D341Med (cell line): ENCODE data around the gene RBMS1.
"Not testable (repeated sequence)": the region's sequence is repeated elsewhere in the genome, so short reads cannot be mapped to it uniquely, and the experiment has no call there.

Source experiments
- DNase-seq: peaks from one replicate; pipeline ENCODE4 v3.0.0; 2012; ENCODE audit warnings: low spot score

Gene RBMS1

GRCh38 chr2:160502478-160502877 lies 8.9 kb upstream of the RBMS1 start:
- DNase-seq = no peak

- no peak for DNase-seq
Measured at GRCh38 chr2:160501370-160501769, 7.8 kb upstream of the RBMS1 start.

- DNase-seq = no peak
Measured at GRCh38 chr2:160499865-160500264, 6.3 kb upstream of the RBMS1 start.

- no peak for DNase-seq
Measured at GRCh38 chr2:160498137-160498536, 4.5 kb upstream of the RBMS1 start.

GRCh38 chr2:160494201-160494644 lies 616 bp upstream of the RBMS1 start:
- no peak for DNase-seq

GRCh38 chr2:160492401-160493226 lies 993 bp downstream of the RBMS1 start:
- DNase-seq = peak; percentile 68

GRCh38 chr2:160491911-160492371 lies 1.7 kb downstream of the RBMS1 start:
- DNase-seq = no peak

GRCh38 chr2:160490733-160491685 lies 2.6 kb downstream of the RBMS1 start:
- no peak for DNase-seq

GRCh38 chr2:160489111-160489510 lies 4.5 kb downstream of the RBMS1 start:
- DNase-seq = no peak

- DNase-seq = not testable (repeated sequence)
Measured at GRCh38 chr2:160488289-160488688, 5.3 kb downstream of the RBMS1 start.

GRCh38 chr2:160486341-160486740 lies 7.3 kb downstream of the RBMS1 start:
- no peak for DNase-seq

GRCh38 chr2:160484859-160485520 lies 8.6 kb downstream of the RBMS1 start:
- DNase-seq = no peak

- DNase-seq = no peak
Measured at GRCh38 chr2:160482673-160483072, 10.9 kb downstream of the RBMS1 start.

- DNase-seq = no peak
Measured at GRCh38 chr2:160479269-160479668, 14.3 kb downstream of the RBMS1 start.

GRCh38 chr2:160478660-160479059 lies 14.9 kb downstream of the RBMS1 start:
- DNase-seq = no peak

- no peak for DNase-seq
Measured at GRCh38 chr2:160477032-160477431, 16.6 kb downstream of the RBMS1 start.

- DNase-seq = no peak
Measured at GRCh38 chr2:160474891-160475787, 18.5 kb downstream of the RBMS1 start.

GRCh38 chr2:160474319-160474645 lies 19.3 kb downstream of the RBMS1 start:
- no peak for DNase-seq

- no peak for DNase-seq
Measured at GRCh38 chr2:160473468-160474318, 19.9 kb downstream of the RBMS1 start.

- no peak for DNase-seq
Measured at GRCh38 chr2:160472839-160473251, 20.8 kb downstream of the RBMS1 start.
